GM12878 (cell line): ENCODE data around the gene EPAS1. TPM values are rescaled to one million over a fixed set of nuclear protein-coding genes. Genes with fewer than 3 reads are reported as not detected.
A peak's percentile ranks its signal among the peaks of the same experiment; 100 is the strongest.

Source experiments
- ATAC-seq: fragments of 200-7000 bp; cut with Tn5 transposase; 3 replicates; pipeline ENCODE4 v1.9.1; 2020; ENCODE audit warnings: mild to moderate bottlenecking, moderate library complexity
- Bru-seq: library from RNA; stranded (reverse); fragments of 400-500 nt; gene quantifications from one replicate; lab custom pipeline; 2021; lab: Mats Ljungman, UMichigan
- BruChase-seq, 2 experiments: library from RNA; stranded (reverse); fragments of 400-500 nt; gene quantifications; one replicate each; lab custom pipeline; 2021; lab: Mats Ljungman, UMichigan
- BruUV-seq: library from RNA; stranded (reverse); fragments of 400-500 nt; replicated peaks from 2 replicates; lab custom pipeline; 2021; lab: Mats Ljungman, UMichigan
- CTCF ChIA-PET: fragments of 300-600 bp; sonication (Branson Sonifier 250); formaldehyde crosslinking; extraction: SDS; loops from one replicate; lab custom pipeline; 2021; ENCODE audit warnings: inconsistent platforms; lab: Yijun Ruan, JAX
- POLR2A ChIA-PET: fragments of 350-600 bp; formaldehyde crosslinking; extraction: SDS; loops from one replicate; lab custom pipeline; 2021; ENCODE audit warnings: inconsistent platforms; lab: Charles Lee
- RAD21 ChIA-PET: fragments of 300-600 bp; sonication (Branson Sonifier 250); formaldehyde crosslinking; loops from one replicate; lab custom pipeline; 2023; ENCODE audit warnings: antibody characterized with exemption; ENCODE audit not compliant: unreplicated experiment; lab: Charles Lee
- SMC1A ChIA-PET: fragments of 300-600 bp; sonication (Branson Sonifier 250); formaldehyde crosslinking; loops from one replicate; lab custom pipeline; 2023; ENCODE audit not compliant: unreplicated experiment, uncharacterized antibody; lab: Charles Lee
- DNase-seq: peaks from one replicate; pipeline ENCODE4 v3.0.0-alpha.2; 2011; ENCODE audit warnings: low read depth, low spot score
- FAIRE-seq: peaks from 3 replicates; lab custom pipeline; 2011; peaks lifted over from hg19 to GRCh38; lab: Jason Lieb, UNC
- H2AFZ ChIP-seq: 2 replicates; pipeline ENCODE4 v1.6.0; 2011; ENCODE audit warnings: low read depth, low read length, control low read depth; ENCODE audit not compliant: control insufficient read depth
- H3K27ac ChIP-seq: 2 replicates; pipeline ENCODE4 v1.5.1; 2011; ENCODE audit warnings: control low read depth; ENCODE audit not compliant: control insufficient read depth, insufficient read depth
- H3K27me3 ChIP-seq, 2 experiments: replicated peaks in 1 of 2; 2 replicates each; pipeline versions ENCODE4 v1.6.0 to v1.6.1; 2011; ENCODE audit warnings: low read length in 1 of 2; ENCODE audit not compliant: control insufficient read depth in 2 of 2, insufficient read depth in 2 of 2
- H3K36me3 ChIP-seq, 2 experiments: 2 replicates each; pipeline ENCODE4 v1.5.1; 2011; ENCODE audit warnings: low read length in 1 of 2; ENCODE audit not compliant: control insufficient read depth in 2 of 2, insufficient read depth in 2 of 2
- H3K4me1 ChIP-seq: 2 replicates; pipeline ENCODE4 v1.6.1; 2011; ENCODE audit warnings: mild to moderate bottlenecking, low read length, moderate library complexity, mixed read lengths; ENCODE audit not compliant: control insufficient read depth, insufficient read depth
- H3K4me2 ChIP-seq: 2 replicates; pipeline ENCODE4 v1.6.0; 2011; ENCODE audit warnings: control low read depth; ENCODE audit not compliant: control insufficient read depth, insufficient read depth
- H3K4me3 ChIP-seq: fragments of 200-600 bp; sonication (generic); 2 replicates; pipeline ENCODE4 v1.5.1; 2016
- H3K79me2 ChIP-seq: 2 replicates; pipeline ENCODE4 v1.6.0; 2011; ENCODE audit warnings: low read length; ENCODE audit not compliant: control insufficient read depth, insufficient read depth
- H3K9ac ChIP-seq: 2 replicates; pipeline ENCODE4 v1.8.0; 2011; ENCODE audit warnings: low read length, control low read depth, mixed read lengths; ENCODE audit not compliant: control insufficient read depth, insufficient read depth
- H3K9me3 ChIP-seq: replicated peaks from 3 replicates; pipeline ENCODE4 v1.5.1; 2011; ENCODE audit warnings: mild to moderate bottlenecking, low read length; ENCODE audit not compliant: control insufficient read depth, insufficient read depth
- H4K20me1 ChIP-seq: 2 replicates; pipeline ENCODE4 v1.6.0; 2011; ENCODE audit not compliant: control insufficient read depth, insufficient read depth
- ATF3 ChIP-seq: IDR thresholded peaks from 2 replicates; pipeline ENCODE4 v1.6.1; 2011; ENCODE audit warnings: low read depth, mild to moderate bottlenecking, low read length, moderate library complexity, borderline replicate concordance; ENCODE audit errors: extremely low read depth
- BACH1 ChIP-seq: fragments of 450-650 bp; IDR thresholded peaks from 2 replicates; pipeline ENCODE4 v1.6.1; 2017; ENCODE audit warnings: mild to moderate bottlenecking, borderline replicate concordance
- CHD2 ChIP-seq: IDR thresholded peaks from 2 replicates; pipeline ENCODE4 v1.6.1; 2011; ENCODE audit warnings: low read depth, low read length, improper control_type of control experiment, borderline replicate concordance
- DPF2 ChIP-seq: fragments of 450-650 bp; IDR thresholded peaks from 2 replicates; pipeline ENCODE4 v1.6.1; 2017; ENCODE audit warnings: mild to moderate bottlenecking
- GATAD2B ChIP-seq: fragments of 450-650 bp; conservative IDR thresholded peaks from 2 replicates; pipeline ENCODE4 v1.6.1; 2017; ENCODE audit warnings: low read depth, mild to moderate bottlenecking, moderate library complexity
- NR2C1 ChIP-seq: fragments of 450-650 bp; IDR thresholded peaks from 2 replicates; pipeline ENCODE4 v1.6.1; 2017; ENCODE audit warnings: antibody characterized with exemption, mild to moderate bottlenecking, moderate library complexity
- NR2F1 ChIP-seq: fragments of 450-650 bp; conservative IDR thresholded peaks from 2 replicates; pipeline ENCODE4 v1.6.1; 2017; ENCODE audit warnings: mild to moderate bottlenecking
- RAD51 ChIP-seq: fragments of 450-650 bp; IDR thresholded peaks from 2 replicates; pipeline ENCODE4 v1.6.1; 2016; ENCODE audit warnings: moderate library complexity, mild to moderate bottlenecking, inconsistent platforms
- REST ChIP-seq: IDR thresholded peaks from 2 replicates; pipeline ENCODE4 v1.6.1; 2012; ENCODE audit warnings: mild to moderate bottlenecking, low read depth, low read length
- WGBS: methylation state at CpG from one replicate; pipeline ENCODE4 v1.1.6; 2016; ENCODE audit warnings: low lambda C conversion rate; ENCODE audit not compliant: insufficient replicate concordance, insufficient coverage; ENCODE audit errors: missing lambda C conversion rate; 5-methylcytosine and 5-hydroxymethylcytosine counted together
- in situ Hi-C: fragments of 300-500 bp; cut with MboI; formaldehyde crosslinking; loops from 9 replicates; pipeline ENCODE4 v1.14.3; 2018; ENCODE audit warnings: mixed read lengths
- intact Hi-C: fragments of 100-400 bp; cut with micrococcal nuclease; formaldehyde crosslinking; loops from one replicate; pipeline ENCODE4 v1.14.2; 2022; ENCODE audit not compliant: unreplicated experiment
- long read RNA-seq, 2 experiments: library from polyadenylated mRNA; unstranded; transcript quantifications; one replicate each; pipeline ENCODE4 v2.0.0, GENCODE V29; 2019 to 2020
- polyA minus RNA-seq, 3 experiments: library from RNA; depleted of rRNA, polyadenylated mRNA; stranded (reverse); fragments of >200 nt; gene quantifications; 2 replicates each; pipeline ENCODE4 v1.2.3, GENCODE V29; 2011
- polyA plus RNA-seq, 11 experiments: library from polyadenylated mRNA; depleted of rRNA in 4 of 11; unstranded in 6 of 11; stranded (reverse) in 5 of 11; fragments of >200 nt; fragmentation: Nextera tagmentation in 4 of 11; fragmentation: Illumina TruSeq in 1 of 11; extraction: Ambion mirVana in 4 of 11; extraction: Trizol in 1 of 11; gene quantifications; 1 replicate in 1 of 11; 2 replicates in 10 of 11; pipeline versions ENCODE4 v1.2.1 to v1.2.3, GENCODE V29; 2011 to 2016; ENCODE audit warnings: inconsistent platforms in 2 of 11, missing spikeins in 2 of 11, low read depth in 1 of 11
- total RNA-seq, 4 experiments: library from RNA; depleted of rRNA in 3 of 4; stranded (reverse); fragments of >200 nt in 3 of 4; fragmentation: Illumina TruSeq in 1 of 4; extraction: Trizol in 1 of 4; gene quantifications; 2 replicates each; pipeline versions ENCODE4 v1.2.1 to v1.2.3, GENCODE V29; 2013 to 2021

EPAS1 gene
- total RNA-seq (2013; cell fraction: nucleolus; rRNA removed) = 17.2 and 18.5 TPM in 2 replicates
- total RNA-seq (2014; rRNA removed) = 1.3 and 1.5 TPM in 2 replicates
- total RNA-seq (2014; rRNA removed; fragmentation: Illumina TruSeq; extraction: Trizol) = 0.18 and 0.51 TPM in 2 replicates
- total RNA-seq (2021) = 1.5 and 2.5 TPM in 2 replicates
- 0.07 TPM for polyA plus RNA-seq (2011; ENCODE audit: low read depth)
- 7.0 and 22.0 TPM in 2 replicates for polyA plus RNA-seq (2011; rRNA removed)
- polyA plus RNA-seq (2011; cell fraction: cytosol; rRNA removed) = 7.8 and 12.6 TPM in 2 replicates
- 25.0 and 34.5 TPM in 2 replicates for polyA plus RNA-seq (2011; cell fraction: nucleus; rRNA removed)
- polyA plus RNA-seq (2012) = 0.30 and 0.76 TPM in 2 replicates
- 0.95 and 1.3 TPM in 2 replicates for polyA plus RNA-seq (2014; fragmentation: Illumina TruSeq; extraction: Trizol)
- polyA plus RNA-seq (2014; fragmentation: Nextera tagmentation; extraction: Ambion mirVana) = under 1 TPM in 1 of 2 experiments, not detected in 1; 0.11 TPM
- polyA plus RNA-seq (2014; rRNA removed) = 0.69 and 1.3 TPM in 2 replicates
- polyA plus RNA-seq (2016; fragmentation: Nextera tagmentation; extraction: Ambion mirVana) = under 1 TPM; 0.23 to 0.62 TPM
- 13.5 and 20.9 TPM in 2 replicates for polyA minus RNA-seq (2011; rRNA and poly(A)+ RNA removed)
- 13.9 and 15.5 TPM in 2 replicates for polyA minus RNA-seq (2011; cell fraction: cytosol; rRNA and poly(A)+ RNA removed)
- 15.7 and 27.0 TPM in 2 replicates for polyA minus RNA-seq (2011; cell fraction: nucleus; rRNA and poly(A)+ RNA removed)
- percentile 76 among the genes with signal in this experiment for Bru-seq, nascent RNA
- BruChase-seq, experiment 1, labeled RNA remaining after a 6-hour chase = percentile 76 among the genes with signal in this experiment
- BruChase-seq, experiment 2, labeled RNA remaining after a 2-hour chase = percentile 69 among the genes with signal in this experiment
- long read RNA-seq, experiment 1, partial matches to known transcripts = 0 of 1 reads
- long read RNA-seq, experiment 1, other reads (novel, unspliced or antisense) = 1 of 1 reads
- long read RNA-seq, experiment 2, partial matches to known transcripts = 3 of 7 reads
- long read RNA-seq, experiment 2, other reads (novel, unspliced or antisense) = 4 of 7 reads

GRCh38 chr2:46296840-46297545 is at the start of gene EPAS1:
Gene EPAS1, plus strand, starts transcription at chr2:46297407. Its CDS starts 505 bp downstream, at chr2:46297912.
- BruUV-seq = no TSS peak
- POLR2A ChIA-PET = interaction anchor here (1.0 to 1.8 kb wide), 6 partner anchors 10 to 70 kb away, joined by 3 to 6 read pairs (median 3); no protein-coding TSS in a partner anchor
- ATAC-seq = peak; percentile 88
- DNase-seq = peak; percentile 8
- Histone ChIP-seq H3K4me1 (peaks cover 8% of the 10 kb centered on the region), H3K9ac (no peak within 1 kb of the TSS), H3K4me2 (peak within 1 kb of the TSS; percentile 96), H4K20me1 (no peaks in the 10 kb centered on the region), H3K9me3 (no peaks in the 10 kb centered on the region; the same call in 2 of the 3 replicates), H3K79me2 (no peaks in the 10 kb centered on the region), H3K27me3 (peaks cover 5 to 30% of the 10 kb centered on the region in 2 experiments), H3K27ac (no peak within 1 kb of the TSS), H3K36me3 (no peaks in the 10 kb centered on the region), H3K4me3 (peak within 1 kb of the TSS; percentile 76), H2AFZ (peak within 1 kb of the TSS; percentile 65)
- no peak for FAIRE-seq
- CTCF ChIA-PET = interaction anchor here (1.4 to 3.2 kb wide), 2 partner anchors 67 to 234 kb away, joined by 9 to 19 read pairs; no protein-coding TSS in a partner anchor
- in situ Hi-C loops = no loop called here
- intact Hi-C loops = loop anchor here (5.0 kb wide), 3 partner anchors 60 to 235 kb away; no protein-coding TSS in a partner anchor
- RAD21 ChIA-PET = interaction anchor here (0.8 to 1.8 kb wide), 10 partner anchors 21 to 234 kb away, joined by 3 to 29 read pairs (median 4); no protein-coding TSS in a partner anchor
- SMC1A ChIA-PET = interaction anchor here (0.7 to 2.3 kb wide), 7 partner anchors 16 to 70 kb away, joined by 3 to 9 read pairs (median 3); no protein-coding TSS in a partner anchor
- 2% methylated on average over 55 of the region's 94 CpGs for WGBS
- 0 out of 2 replicates have a peak, but pooled peaks have one; percentile 11 for TF ChIP-seq CHD2
- no peak for TF ChIP-seq ATF3
- peak; percentile 68 for TF ChIP-seq BACH1
- 0 out of 2 replicates have a peak, but pooled peaks have one; percentile 41 for TF ChIP-seq REST
- TF ChIP-seq RAD51 = no peak
- TF ChIP-seq NR2C1 = peak; percentile 71
- TF ChIP-seq DPF2 = peak; percentile 55
- TF ChIP-seq GATAD2B = peak; percentile 57; the same call in 1 of the 2 replicates
- peak; percentile 93 for TF ChIP-seq NR2F1
